CD14-positive monocyte (primary cell): ENCODE measurements around the gene SSR2. TPM values are rescaled to one million over a fixed set of nuclear protein-coding genes. Genes with fewer than 3 reads are reported as not detected.

Experiments
- DNase-seq, 3 donors: peaks; one replicate each; pipeline ENCODE4 v3.0.0-alpha.2; 2011 to 2022
- H2AFZ ChIP-seq: 2 replicates; pipeline ENCODE4 v1.6.0; 2012; ENCODE audit warnings: mild to moderate bottlenecking, low read depth, low read length, inconsistent platforms; ENCODE audit not compliant: insufficient read depth, poor library complexity, severe bottlenecking
- H3K27ac ChIP-seq, 2 donors: 1 replicate in 1 of 2; 2 replicates in 1 of 2; pipeline ENCODE4 v1.5.1; 2012 to 2013; ENCODE audit warnings: low read length in 2 of 2, control low read depth in 1 of 2, inconsistent platforms in 1 of 2, low read depth in 1 of 2, mild to moderate bottlenecking in 1 of 2
- H3K27me3 ChIP-seq, 2 donors: one replicate each; pipeline versions ENCODE4 v1.6.0 to v1.6.1; 2011 to 2013; ENCODE audit warnings: low read length in 2 of 2; ENCODE audit not compliant: control insufficient read depth in 2 of 2, insufficient read depth in 2 of 2
- H3K36me3 ChIP-seq, 2 donors: replicated peaks in 1 of 2; 1 replicate in 1 of 2; 2 replicates in 1 of 2; pipeline versions ENCODE4 v1.5.1 to v1.6.1; 2012 to 2013; ENCODE audit warnings: low read length in 2 of 2, control low read depth in 1 of 2, inconsistent platforms in 1 of 2, mild to moderate bottlenecking in 1 of 2; ENCODE audit not compliant: insufficient read depth in 2 of 2, control insufficient read depth in 1 of 2
- H3K4me1 ChIP-seq, 2 donors: 1 replicate in 1 of 2; 2 replicates in 1 of 2; pipeline versions ENCODE4 v1.5.1 to v1.6.1; 2012 to 2013; ENCODE audit warnings: low read length in 2 of 2, control low read depth in 1 of 2, inconsistent platforms in 1 of 2, mild to moderate bottlenecking in 1 of 2, moderate library complexity in 1 of 2; ENCODE audit not compliant: insufficient read depth in 2 of 2, control insufficient read depth in 1 of 2
- H3K4me2 ChIP-seq: replicated peaks from 2 replicates; pipeline ENCODE3; 2012; ENCODE audit warnings: low read length, moderate library complexity, mild to moderate bottlenecking; ENCODE audit not compliant: poor library complexity, severe bottlenecking; ENCODE audit errors: extremely low read depth
- H3K4me3 ChIP-seq, 3 experiments: fragments of 200-600 bp in 1 of 3; sonication (generic) in 1 of 3; replicated peaks in 1 of 3; 1 replicate in 2 of 3; 2 replicates in 1 of 3; pipeline ENCODE4 v1.5.1; 2011 to 2013; ENCODE audit warnings: low read length in 3 of 3, mild to moderate bottlenecking in 3 of 3, control low read depth in 2 of 3, low read depth in 2 of 3, inconsistent platforms in 1 of 3, moderate library complexity in 1 of 3
- H3K79me2 ChIP-seq: 2 replicates; pipeline ENCODE4 v1.6.0; 2012; ENCODE audit warnings: mild to moderate bottlenecking, control low read depth, inconsistent platforms, low read length, moderate library complexity; ENCODE audit not compliant: insufficient read depth
- H3K9ac ChIP-seq: 2 replicates; pipeline ENCODE4 v1.6.0; 2017; ENCODE audit warnings: low read length, mild to moderate bottlenecking; ENCODE audit not compliant: insufficient read depth, poor library complexity, severe bottlenecking
- H3K9me3 ChIP-seq, 2 donors: replicated peaks in 1 of 2; 1 replicate in 1 of 2; 2 replicates in 1 of 2; pipeline versions ENCODE4 v1.5.1 to v1.6.1; 2012 to 2013; ENCODE audit warnings: low read length in 2 of 2, control low read depth in 1 of 2; ENCODE audit not compliant: control insufficient read depth in 1 of 2, insufficient read depth in 1 of 2
- H4K20me1 ChIP-seq: 2 replicates; pipeline ENCODE4 v1.6.0; 2012; ENCODE audit warnings: mild to moderate bottlenecking, low read length, control low read depth, moderate library complexity; ENCODE audit not compliant: insufficient read depth
- H3K27ac Mint-ChIP-seq, 7 donors: one replicate each; pipeline ENCODE4 v1.8.0; 2020; ENCODE audit warnings: mild to moderate bottlenecking in 7 of 7, mixed read lengths in 7 of 7, moderate library complexity in 6 of 7, inconsistent platforms in 2 of 7
- H3K27me3 Mint-ChIP-seq, 3 donors: one replicate each; pipeline ENCODE4 v1.8.0; 2021 to 2022; ENCODE audit warnings: low read depth in 3 of 3, mild to moderate bottlenecking in 3 of 3, mixed read lengths in 3 of 3, moderate library complexity in 3 of 3, inconsistent platforms in 1 of 3
- H3K36me3 Mint-ChIP-seq, 2 donors: one replicate each; pipeline ENCODE4 v1.8.0; 2020; ENCODE audit warnings: mixed read lengths in 2 of 2, inconsistent platforms in 1 of 2, mild to moderate bottlenecking in 1 of 2
- H3K4me1 Mint-ChIP-seq: one replicate; pipeline ENCODE4 v1.8.0; 2020; ENCODE audit warnings: mild to moderate bottlenecking, mixed read lengths
- H3K4me3 Mint-ChIP-seq, 2 donors: one replicate each; pipeline ENCODE4 v1.8.0; 2020; ENCODE audit warnings: mild to moderate bottlenecking in 2 of 2, mixed read lengths in 2 of 2, moderate library complexity in 1 of 2
- H3K9me3 Mint-ChIP-seq, 7 donors: one replicate each; pipeline ENCODE4 v1.8.0; 2020 to 2022; ENCODE audit warnings: mixed read lengths in 7 of 7, mild to moderate bottlenecking in 6 of 7, moderate library complexity in 6 of 7, inconsistent platforms in 2 of 7
- CTCF ChIP-seq: fragments of 200-600 bp; IDR thresholded peaks from one replicate; pipeline ENCODE4 v1.8.0; 2022; ENCODE audit warnings: antibody characterized with exemption, mild to moderate bottlenecking
- WGBS: methylation state at CpG from one replicate; pipeline ENCODE4 v1.1.5; 2013; ENCODE audit warnings: missing lambda C conversion rate; ENCODE audit not compliant: insufficient coverage; 5-methylcytosine and 5-hydroxymethylcytosine counted together
- intact Hi-C, 2 donors: fragments of 100-400 bp; cut with micrococcal nuclease; formaldehyde crosslinking; loops; one replicate each; pipeline versions ENCODE4 v1.15.0 to v1.15.1; 2023
- polyA plus RNA-seq, 3 donors: library from polyadenylated mRNA; depleted of rRNA in 1 of 3; unstranded in 2 of 3; stranded (reverse) in 1 of 3; fragments of 300-500 nt in 2 of 3; fragments of >200 nt in 1 of 3; fragmentation: Illumina TruSeq in 2 of 3; gene quantifications; 1 replicate in 2 of 3; 2 replicates in 1 of 3; pipeline ENCODE4 v1.2.3, GENCODE V29; 2012 to 2021

Gene SSR2
- polyA plus RNA-seq, 3 donors, result 374 to 614 (median 414) TPM

DNA sequence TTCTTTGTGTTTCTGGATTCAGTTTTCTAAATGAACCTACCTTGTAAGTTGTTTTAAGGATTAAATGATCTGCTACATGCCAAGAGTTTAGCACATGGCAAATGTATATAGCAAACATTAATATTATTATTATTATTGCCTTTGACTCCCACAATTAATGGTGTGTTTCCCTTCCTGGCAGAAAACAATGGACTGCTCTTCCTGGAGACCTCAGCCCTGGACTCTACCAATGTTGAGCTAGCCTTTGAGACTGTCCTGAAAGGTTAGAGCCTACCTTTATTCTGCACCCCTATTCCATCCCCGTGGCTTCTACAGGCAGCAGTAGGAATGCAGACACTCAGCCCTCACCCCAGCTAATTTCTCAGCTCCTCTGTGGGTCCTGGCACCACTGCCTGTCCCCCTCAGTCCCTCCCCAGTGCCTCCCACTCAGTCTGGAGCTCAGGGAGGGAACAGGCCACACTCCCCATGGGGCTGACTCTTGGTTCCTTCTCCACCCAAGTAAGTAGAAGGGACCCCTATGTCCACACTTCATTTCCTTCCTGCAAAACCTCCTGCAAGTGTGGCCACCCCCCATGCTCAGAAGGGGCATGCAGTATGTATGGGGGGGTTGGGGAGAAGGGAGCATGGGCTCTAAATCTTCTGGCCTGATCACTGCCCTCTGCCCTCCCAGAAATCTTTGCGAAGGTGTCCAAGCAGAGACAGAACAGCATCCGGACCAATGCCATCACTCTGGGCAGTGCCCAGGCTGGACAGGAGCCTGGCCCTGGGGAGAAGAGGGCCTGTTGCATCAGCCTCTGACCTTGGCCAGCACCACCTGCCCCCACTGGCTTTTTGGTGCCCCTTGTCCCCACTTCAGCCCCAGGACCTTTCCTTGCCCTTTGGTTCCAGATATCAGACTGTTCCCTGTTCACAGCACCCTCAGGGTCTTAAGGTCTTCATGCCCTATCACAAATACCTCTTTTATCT, 49.0 kb upstream of the SSR2 start:
- 88% methylated on average over 2 of the region's 3 CpGs for WGBS
- Histone ChIP-seq H3K9me3 (no peaks in the 10 kb centered on the region), H3K36me3 (no peaks in the 10 kb centered on the region), H2AFZ (no peak overlapping the region), H3K79me2 (no peaks in the 10 kb centered on the region), H4K20me1 (no peaks in the 10 kb centered on the region), H3K4me3 (no peak overlapping the region), H3K9ac (no peak overlapping the region), H3K4me2 (no peak overlapping the region), H3K4me1 (no peaks in the 10 kb centered on the region), H3K27ac (no peak overlapping the region), H3K27me3 (peaks cover 0 to 3% of the 10 kb centered on the region in 2 donors)
- no peak for TF ChIP-seq CTCF
- peak overlapping the region in 1 of 7 donors; percentile 53 for H3K27ac Mint-ChIP-seq
- H3K4me3 Mint-ChIP-seq, result no peak overlapping the region
- no peaks in the 10 kb centered on the region for H3K36me3 Mint-ChIP-seq
- peaks cover 19 to 20% (median 20%) of the 10 kb centered on the region in 3 donors for H3K27me3 Mint-ChIP-seq
- no peaks in the 10 kb centered on the region for H3K9me3 Mint-ChIP-seq
- H3K4me1 Mint-ChIP-seq, result peaks cover 4% of the 10 kb centered on the region
- no peak for DNase-seq
- intact Hi-C loops, result loop anchor here (5.0 to 10.0 kb wide), 3 partner anchors 65 to 245 kb away; partner anchors contain the start of gene KHDC4 (in 1 of the 2)

GRCh38 chr1:156067262-156067661, 46.5 kb upstream of the SSR2 start:
- Histone ChIP-seq H3K36me3 (no peaks in the 10 kb centered on the region), H3K4me1 (no peaks in the 10 kb centered on the region), H3K27me3 (no peaks in the 10 kb centered on the region), H3K4me2 (no peak overlapping the region), H3K27ac (no peak overlapping the region), H3K79me2 (no peaks in the 10 kb centered on the region), H2AFZ (no peak overlapping the region), H3K4me3 (no peak overlapping the region), H3K9me3 (no peaks in the 10 kb centered on the region), H4K20me1 (no peaks in the 10 kb centered on the region), H3K9ac (no peak overlapping the region)
- no peaks in the 10 kb centered on the region for H3K36me3 Mint-ChIP-seq
- H3K27ac Mint-ChIP-seq, result no peak overlapping the region
- peaks cover 13 to 14% (median 14%) of the 10 kb centered on the region in 3 donors for H3K27me3 Mint-ChIP-seq
- intact Hi-C loops, result loop anchor here (5.0 to 10.0 kb wide), 2 partner anchors 62 to 135 kb away; partner anchors contain the start of gene KHDC4 (in 1 of the 2)
- no peaks in the 10 kb centered on the region for H3K9me3 Mint-ChIP-seq
- H3K4me1 Mint-ChIP-seq, result peaks cover 4% of the 10 kb centered on the region
- no peak for DNase-seq
- 86% methylated on average over 1 of the region's 2 CpGs for WGBS
- no peak for TF ChIP-seq CTCF
- H3K4me3 Mint-ChIP-seq, result no peak overlapping the region
